Mesenteric fat pad (tissue), 1 donor: Measurements from ENCODE around the gene LDAF1. TPM values are rescaled to one million over a fixed set of nuclear protein-coding genes. Genes with fewer than 3 reads are reported as not detected.
"Not testable (repeated sequence)": the region's sequence is repeated elsewhere in the genome, so short reads cannot be mapped to it uniquely, and the experiment has no call there.

Source experiments
- DNase-seq: peaks from one replicate; pipeline ENCODE4 v3.0.0-alpha.2; 2020; ENCODE audit warnings: low spot score
- total RNA-seq: library from RNA; stranded (reverse); fragmentation: NEBNext Ultra II Directional; extraction: Animal tissue kit (Norgen Biotek cat#: 25700); gene quantifications from one replicate; pipeline ENCODE4 v1.2.1, GENCODE V29; 2021
- donor health status: DM: yes; HTN: yes; CAD: no.

LDAF1 gene
- total RNA-seq, 1 donor from 2014 or later: 26.4 TPM

DNA sequence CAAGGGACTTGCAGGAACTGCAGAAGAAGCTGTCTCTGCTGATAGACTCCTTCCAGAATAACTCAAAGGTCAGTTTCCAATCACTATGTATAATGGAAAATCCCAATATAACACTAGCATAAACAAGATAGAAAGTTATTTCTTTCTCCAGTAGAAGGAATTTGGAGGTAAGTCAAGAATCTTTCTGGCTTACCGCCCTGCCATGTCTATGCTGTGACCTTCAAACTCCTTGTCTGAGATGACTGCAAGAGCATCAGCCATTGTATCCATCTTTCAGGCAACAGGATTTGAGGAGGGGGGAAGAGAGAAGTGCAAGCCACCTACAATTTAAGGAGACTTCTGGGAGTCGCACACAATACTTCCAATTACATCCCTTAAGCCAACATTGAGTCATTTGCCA, 2.7 kb downstream of the LDAF1 start:
- no peak for DNase-seq

DNA sequence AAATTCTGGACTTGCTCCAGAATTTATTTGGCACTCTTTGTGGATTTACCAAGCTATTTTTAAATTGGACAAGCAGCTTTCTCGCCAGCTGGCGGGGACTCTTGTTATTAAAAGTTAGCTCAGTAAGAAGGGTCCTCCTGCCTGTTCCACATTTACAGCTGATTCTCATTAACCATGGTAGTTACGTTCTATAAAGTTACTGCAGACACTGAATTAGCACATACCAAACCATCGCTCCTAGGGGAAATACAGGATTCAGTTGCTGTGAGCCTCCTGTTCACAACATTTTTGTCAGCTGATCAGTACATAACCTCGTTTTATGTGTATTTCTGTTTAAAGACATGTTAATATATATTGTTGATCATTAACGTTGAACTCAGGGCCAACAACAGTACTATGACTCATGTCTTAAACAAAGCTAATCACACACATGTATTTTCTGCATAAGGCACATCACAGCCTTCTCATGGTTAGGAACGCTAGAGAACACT, 4.2 kb downstream of the LDAF1 start:
- DNase-seq: no peak

DNA sequence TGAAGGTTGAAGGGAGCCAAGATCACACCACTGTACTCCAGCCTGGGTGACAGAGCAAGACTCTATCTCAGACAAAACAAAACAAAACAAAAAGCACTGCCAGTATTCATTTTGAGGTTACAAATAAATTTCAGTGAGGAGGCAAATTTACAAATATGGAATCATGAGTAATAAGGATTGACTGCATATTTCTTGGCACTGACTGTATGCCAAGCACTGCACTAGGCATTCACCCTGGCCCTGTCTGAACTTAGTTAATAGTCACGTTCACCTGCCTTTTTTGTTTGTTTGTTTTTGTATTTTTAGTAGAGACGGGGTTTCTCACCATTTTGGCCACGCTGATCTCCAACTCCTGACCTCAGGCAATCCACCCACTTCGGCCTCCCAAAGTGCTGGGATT, 5.1 kb downstream of the LDAF1 start:
- DNase-seq: no peak

DNA sequence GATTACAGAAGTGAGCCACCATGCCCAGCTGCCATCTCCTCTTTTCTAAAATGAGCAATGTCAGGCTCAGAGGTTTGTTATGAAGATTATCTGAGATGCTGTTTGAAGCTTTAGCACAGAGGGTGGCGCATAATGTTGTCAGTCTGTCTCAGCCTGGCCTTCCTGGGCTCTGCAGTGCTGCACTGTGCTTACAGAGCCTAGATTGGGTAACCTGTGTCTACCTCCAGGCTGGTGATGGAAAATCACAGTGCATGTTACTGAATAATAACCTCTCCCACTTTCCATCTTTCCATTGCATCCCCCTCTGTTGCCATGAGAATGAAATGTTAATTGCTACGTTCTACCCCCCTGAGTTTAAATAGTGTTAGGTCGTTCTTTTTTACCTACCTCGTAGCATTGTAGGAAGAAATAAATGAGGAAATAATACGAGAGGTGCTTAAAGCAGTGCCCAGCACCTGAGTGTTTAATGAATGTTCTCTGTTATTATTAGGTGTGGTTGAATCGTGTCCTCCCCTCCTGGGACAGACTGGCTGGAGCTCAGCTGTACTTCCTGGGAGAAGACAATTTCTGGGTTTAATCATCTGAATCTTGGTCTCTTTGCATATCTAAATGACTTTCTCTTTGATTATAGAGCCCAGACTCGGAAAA, 6.2 kb downstream of the LDAF1 start:
- DNase-seq: no peak

- DNase-seq: no peak
Observed at GRCh38 chr16:21166561-21166961, 8.1 kb downstream of the LDAF1 start.

DNA sequence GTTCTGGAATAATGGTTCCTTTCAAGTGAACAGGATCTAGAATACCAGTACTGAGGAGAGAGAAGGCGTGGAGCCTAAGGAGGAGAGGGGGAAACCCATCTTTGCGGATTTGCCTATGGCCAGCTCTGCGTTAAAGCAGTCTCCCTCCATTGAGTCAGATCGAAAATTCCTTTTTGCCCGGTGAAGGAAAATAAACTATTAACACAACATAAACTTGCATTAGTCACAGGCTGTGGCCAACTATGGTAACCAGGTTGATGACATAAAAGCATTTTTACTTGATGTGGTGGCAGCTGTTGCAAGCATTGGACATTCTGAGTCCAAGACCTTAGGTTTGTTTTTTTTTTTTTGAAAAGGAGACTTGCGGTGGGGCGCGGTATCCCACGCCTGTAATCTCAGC, 8.9 kb downstream of the LDAF1 start:
- DNase-seq: no peak

DNA sequence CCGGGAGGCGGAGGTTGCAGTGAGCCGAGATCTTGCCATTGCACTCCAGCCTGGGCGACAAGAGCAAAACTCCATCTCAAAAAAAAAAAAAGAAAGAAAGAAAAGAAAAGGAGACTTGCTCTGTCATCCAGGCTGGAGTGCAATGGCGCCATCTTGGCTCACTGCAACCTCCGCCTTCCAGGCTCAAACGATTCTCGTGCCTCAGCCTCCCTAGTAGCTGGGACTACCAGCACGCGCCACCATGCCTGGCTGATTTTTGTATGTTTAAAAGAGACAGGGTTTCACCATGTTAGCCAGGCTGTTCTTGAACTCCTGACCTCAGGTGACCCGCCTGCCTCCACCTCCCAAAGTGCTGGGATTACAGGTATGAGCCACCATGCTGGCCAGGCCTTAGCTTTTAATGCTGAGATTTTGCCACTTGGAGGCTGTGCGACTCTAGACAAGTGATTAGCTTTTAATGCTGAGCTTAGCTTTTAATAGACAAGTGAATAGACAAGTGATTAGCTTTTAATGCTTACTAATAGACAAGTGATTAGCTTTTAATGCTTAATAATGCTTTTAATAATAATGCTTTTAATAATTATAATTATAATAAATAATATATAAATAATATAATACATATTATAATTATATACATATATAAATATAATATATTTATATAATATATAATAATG, 9.6 kb downstream of the LDAF1 start:
- DNase-seq: no peak

DNA sequence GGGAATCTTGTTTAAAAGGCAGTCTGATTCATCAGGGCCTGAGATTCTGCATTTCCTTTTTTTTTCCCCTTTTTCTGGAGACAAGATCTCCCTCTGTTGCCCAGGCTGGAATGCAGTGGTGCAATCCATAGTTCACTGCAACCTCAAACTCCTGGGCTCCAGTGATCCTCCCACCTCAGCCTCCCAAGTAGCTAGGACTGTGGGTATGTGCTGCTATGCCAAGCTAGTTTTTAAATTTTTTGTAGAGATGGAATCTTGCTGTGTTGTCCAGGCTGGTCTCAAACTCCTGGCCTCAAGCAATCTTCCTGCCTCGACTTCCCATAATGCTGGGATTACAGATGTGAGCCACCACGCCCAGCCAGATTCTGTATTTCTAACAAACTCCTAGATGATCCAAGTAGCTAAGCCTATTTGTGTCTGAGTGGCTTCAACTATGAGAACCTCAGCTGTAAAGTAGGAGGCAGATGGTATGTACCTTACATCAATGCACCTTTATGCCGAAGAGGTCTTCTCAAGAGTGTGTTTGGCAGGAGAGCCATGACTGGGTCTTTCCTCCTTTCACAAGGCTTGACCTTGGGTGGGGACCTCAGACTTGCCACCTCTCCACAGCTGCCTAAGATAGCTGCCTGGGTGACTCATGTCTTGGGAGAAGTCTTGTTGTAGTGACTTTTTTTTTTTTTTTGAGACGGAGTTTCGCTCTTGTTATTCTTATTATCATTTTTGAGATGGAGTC, 10.9 kb downstream of the LDAF1 start:
- DNase-seq: no peak

- not testable (repeated sequence) for DNase-seq
Observed at GRCh38 chr16:21170116-21170515, 11.6 kb downstream of the LDAF1 start.

DNA sequence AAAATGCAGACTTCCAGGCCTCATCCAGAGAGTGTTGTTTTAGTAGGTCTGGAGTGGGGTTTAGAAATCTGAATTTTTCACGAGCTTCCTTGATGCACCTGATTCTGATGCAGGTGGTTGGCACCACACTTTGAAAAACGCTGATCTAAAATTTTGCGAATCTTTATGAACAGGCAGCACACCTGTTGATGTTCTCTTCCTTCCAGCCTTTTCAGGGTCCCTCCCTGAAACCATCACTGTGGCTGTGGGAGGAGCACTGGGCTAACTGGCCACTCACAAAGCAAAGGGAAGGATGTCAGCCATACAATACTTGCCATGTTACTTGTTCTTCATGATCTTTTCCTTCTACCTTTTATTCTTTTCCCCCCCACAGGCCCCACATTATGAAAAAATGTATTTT, 14.2 kb downstream of the LDAF1 start:
- DNase-seq: no peak

DNA sequence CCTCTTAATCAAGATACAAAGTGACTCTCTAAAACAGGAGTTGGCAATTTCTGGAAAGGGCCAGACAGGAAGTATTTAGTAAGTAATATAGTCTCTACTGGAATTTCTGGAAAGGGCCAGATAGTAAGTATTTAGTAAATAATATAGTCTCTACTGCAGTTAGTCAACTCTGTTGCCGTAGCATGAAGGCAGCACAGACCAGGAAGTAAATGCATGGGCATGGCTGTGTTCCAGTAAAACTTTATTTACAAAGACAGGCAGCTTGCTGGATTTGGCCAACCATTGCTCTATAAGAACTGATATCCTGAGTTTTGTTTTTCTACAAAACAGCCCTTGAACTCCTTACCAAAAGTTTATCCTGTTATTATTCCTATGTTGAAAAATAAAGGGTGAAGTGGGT, 16.9 kb downstream of the LDAF1 start:
- no peak for DNase-seq

- DNase-seq: no peak
Observed at GRCh38 chr16:21179126-21179982, 20.9 kb downstream of the LDAF1 start.

- DNase-seq: no peak
Observed at GRCh38 chr16:21179983-21180365, 21.5 kb downstream of the LDAF1 start.

- no peak for DNase-seq
Observed at GRCh38 chr16:21183995-21184394, 25.5 kb downstream of the LDAF1 start.

- DNase-seq: no peak
Observed at GRCh38 chr16:21184834-21185233, 26.4 kb downstream of the LDAF1 start.

DNA sequence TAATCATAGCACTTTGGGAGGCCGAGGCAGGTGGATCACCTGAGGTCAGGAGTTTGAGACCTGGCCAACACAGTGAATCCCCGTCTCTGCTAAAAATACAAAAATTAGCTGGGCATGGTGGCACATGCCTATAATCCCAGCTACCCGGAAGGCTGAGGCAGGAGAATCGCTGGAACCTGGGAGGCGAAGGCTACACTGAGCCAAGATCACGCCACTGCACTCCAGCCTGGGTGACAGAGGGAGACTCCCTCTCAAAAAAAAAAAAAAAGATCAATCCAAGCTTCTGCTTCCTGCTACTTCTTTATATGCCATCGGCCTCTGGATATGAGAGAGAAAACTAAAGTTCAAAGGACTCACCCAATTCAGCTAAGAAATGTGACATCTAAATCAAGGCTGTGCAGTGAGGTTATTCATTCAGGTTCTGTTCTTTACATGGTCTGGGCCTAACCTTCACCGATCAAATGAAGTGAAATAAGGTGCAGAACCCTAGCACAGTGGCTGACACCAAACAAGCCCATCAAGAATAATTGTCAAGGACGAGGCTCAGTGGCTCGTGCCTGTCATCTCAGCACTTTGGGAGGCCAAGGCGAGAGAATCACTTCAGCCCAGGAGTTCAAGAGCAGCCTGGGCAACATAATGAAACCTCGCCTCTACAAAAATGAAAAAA, 27.3 kb downstream of the LDAF1 start:
- DNase-seq: no peak

DNA sequence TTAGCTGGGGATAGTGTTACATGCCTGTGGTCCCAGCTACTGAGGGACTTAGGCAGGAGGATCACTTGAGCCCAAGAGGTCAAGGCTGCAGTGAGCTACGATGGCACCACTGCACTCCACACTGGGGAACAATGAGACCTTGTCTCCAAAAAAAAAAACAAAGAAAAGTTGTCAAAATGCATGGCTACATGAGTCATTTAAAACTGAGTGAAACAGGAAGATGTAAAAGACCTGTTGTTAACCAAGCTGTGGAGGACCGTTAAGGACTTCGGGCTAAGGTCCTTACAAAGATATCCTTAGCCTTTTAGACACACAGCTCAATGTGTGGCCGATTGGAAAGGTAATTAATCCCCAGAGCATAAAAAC, 27.8 kb downstream of the LDAF1 start:
- no peak for DNase-seq

DNA sequence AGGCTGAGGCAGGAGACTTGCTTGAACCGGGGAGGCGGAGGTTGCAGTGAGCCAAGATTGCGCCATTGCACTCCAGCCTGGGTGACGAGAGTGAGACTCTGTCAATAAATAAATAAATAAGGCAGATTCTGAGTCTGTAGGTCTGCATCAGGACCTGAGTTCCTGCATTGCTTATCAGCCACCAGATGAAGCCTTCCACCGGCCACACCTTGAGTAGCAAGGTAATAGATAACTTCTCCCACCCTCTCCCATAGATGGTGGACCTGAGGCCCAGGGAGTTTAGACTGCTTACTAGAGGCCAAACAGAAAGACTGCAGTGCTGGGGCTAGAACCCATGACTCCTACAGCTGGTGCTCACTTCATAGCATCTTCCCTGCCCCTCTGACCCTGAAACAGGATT, 30.8 kb downstream of the LDAF1 start:
- no peak for DNase-seq

- DNase-seq: no peak
Observed at GRCh38 chr16:21190013-21190412, 31.5 kb downstream of the LDAF1 start.

DNA sequence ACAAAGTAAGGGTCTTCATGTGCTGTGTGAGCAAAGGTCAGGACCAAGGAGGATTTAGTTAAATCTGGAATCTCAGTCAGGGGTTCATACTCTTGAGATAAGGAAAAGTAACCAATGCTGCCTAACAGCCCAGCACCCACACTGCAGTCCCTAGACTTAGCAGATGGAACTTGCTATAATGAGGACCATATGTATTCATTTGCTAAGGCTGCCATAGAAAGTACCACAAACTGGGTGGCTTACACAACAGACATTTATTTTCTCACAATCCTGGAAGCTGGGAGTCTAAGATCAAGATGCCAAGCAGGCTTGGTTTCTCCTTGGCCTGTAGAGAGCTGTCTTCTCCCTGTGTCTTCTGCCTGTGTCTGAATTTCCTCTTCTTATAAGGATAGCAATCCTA, 32.1 kb downstream of the LDAF1 start:
- DNase-seq: no peak

- DNase-seq: no peak
Observed at GRCh38 chr16:21192991-21193390, 34.5 kb downstream of the LDAF1 start.
